Frontal cortex (tissue), 4 donors: ENCODE measurements around the gene CNPY2. TPM values are rescaled to one million over a fixed set of nuclear protein-coding genes. Genes with fewer than 3 reads are reported as not detected.
A peak's percentile ranks its signal among the peaks of the same experiment; 100 is the strongest.
"Not testable (repeated sequence)": the region's sequence is repeated elsewhere in the genome, so short reads cannot be mapped to it uniquely, and the experiment has no call there.

Experiments used
- DNase-seq, 2 donors: peaks; one replicate each; pipeline ENCODE4 v3.0.0; 2012; ENCODE audit warnings: low spot score in 2 of 2
- FAIRE-seq: peaks from 2 replicates; lab custom pipeline; 2012; peaks lifted over from hg19 to GRCh38; lab: Jason Lieb, UNC
- total RNA-seq: library from RNA; depleted of rRNA; stranded (reverse); fragments of >200 nt; gene quantifications from one replicate; pipeline ENCODE4 v1.2.3, GENCODE V29; 2014
- donor health status: control.
- donor health status: control.
- donor health status: control.

CNPY2 gene
- total RNA-seq, 1 donor from 2014 or later: 42.8 TPM

DNA sequence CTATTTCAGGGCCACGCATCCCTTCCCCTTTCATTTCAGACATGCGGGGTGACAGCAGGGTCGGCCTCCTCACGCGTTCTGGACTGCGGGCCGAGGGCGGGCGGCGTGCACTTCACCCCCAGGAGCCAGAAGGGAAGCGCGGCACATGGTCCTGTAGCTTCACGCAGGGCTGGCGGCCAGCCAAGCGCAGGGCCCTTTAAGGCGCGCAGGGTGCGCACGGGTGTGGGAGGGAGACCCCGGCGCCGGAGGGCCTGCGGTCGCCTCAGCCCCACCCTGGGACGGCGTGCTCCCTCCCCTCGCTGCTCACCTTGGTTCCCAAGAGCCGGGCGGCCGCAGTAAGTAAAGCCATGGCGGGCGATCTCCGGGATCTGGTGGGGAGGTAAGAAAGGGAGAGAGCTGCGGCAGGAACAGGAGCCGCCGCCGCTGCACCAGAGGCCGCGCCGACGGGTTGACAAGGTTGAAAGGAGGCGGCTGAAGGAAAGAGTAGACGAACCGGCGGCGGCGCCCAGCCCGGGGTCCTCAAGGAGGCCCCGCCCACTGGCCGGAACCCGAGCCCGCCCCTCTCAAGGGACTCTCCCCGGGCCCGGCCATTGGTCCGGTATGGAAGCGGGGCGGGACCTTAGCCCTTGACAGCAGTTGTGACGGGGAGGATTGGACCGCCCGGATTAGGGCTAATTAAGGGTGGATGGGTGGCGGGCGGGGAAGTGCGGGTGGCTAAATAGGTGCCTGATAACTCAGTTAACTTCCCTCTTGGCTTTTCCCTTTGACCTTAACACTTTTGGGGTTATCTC lies 15.7 kb downstream of the CNPY2 start, which contains the start of gene CS:
CS (minus strand) TSS at position 478 of the 791 bp plus-strand sequence; CDS start at position 349, 129 bp downstream.
- FAIRE-seq: peak; percentile 52

GRCh38 chr12:56299308-56299852 lies 16.4 kb downstream of the CNPY2 start:
- no peak for FAIRE-seq
- DNase-seq: no peak

More for the DNA sequence above, 15.7 kb downstream of the CNPY2 start, which contains the start of gene CS:
- DNase-seq: peak; percentile 89 to 94

DNA sequence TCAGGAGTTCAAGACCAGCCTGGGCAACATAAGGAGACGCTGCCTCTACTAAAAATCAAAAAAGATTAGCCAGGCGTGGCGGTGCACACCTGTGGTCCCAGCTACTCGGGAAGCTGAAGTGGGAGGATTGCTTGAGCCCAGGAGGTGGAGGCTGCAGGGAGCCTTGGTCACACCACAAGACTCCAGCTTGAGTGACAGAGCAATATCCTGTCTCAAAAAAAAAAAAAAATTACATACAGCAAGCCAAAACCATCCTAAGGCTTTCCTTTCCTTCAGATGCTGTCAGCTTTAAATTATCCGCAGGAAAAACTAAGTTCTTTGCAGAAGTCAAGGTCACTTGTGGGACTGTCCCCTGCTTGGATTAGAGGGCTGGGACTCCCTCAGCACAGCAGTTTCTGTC lies 17.0 kb downstream of the CNPY2 start:
- FAIRE-seq (no peak), DNase-seq (no peak)

DNA sequence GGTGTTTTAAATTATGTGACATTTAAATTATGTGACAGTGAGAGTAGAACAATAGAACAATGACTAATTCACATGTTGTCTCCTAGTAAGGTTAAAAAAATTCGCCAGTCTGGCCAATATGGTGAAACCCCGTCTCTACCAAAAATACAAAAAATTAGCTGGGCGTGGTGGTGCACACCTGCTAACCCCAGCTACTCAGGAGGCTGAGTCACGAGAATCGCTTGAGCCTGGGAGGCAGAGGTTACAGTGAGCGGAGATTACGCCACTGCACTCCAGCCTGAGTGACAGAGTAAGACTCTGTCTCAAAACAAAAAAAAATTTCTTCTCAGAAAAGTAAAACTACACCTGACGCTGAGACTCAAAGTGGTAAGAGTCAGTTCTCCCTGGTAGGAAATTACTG lies 18.4 kb downstream of the CNPY2 start:
- FAIRE-seq (no peak), DNase-seq (no peak)

DNA sequence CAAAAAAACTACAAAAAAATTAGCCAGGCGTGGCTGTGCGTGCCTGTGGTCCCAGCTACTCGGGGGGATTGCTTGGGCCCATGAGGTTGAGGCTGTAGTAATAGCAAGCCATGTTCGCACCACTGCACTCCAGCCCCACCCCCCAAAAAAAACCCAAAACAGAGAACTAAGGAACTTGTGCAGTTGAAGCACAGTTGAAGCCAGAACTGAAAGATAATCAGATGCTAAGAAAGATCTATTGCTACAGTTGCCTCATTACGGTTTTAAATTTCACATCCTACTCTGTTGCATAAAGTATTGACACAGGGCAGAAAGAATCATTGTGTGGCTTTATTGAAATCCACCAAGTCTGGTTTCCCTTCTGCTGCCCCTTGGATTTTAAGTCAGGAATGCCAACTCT lies 19.5 kb downstream of the CNPY2 start:
- FAIRE-seq: no peak
- DNase-seq: no peak

DNA sequence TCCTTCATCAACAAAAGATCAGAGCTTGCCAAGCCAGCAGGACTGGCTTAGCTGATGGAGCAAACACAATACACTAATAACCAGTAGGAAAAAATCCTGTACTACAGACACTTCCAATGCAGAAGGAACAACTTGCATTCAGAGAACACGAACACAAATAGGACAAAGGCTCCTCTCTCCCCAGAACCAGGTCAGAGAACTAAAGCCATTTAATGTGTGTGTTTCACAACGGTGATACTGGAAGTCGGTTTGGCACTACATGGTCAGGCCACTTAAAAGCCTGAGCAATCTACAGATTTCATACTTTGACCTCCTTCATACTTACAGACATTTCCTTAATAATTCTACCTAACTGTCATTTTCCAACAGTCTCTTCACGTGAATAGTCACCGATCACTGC lies 22.0 kb downstream of the CNPY2 start:
- FAIRE-seq (no peak), DNase-seq (no peak)

GRCh38 chr12:56288705-56289387 lies 26.9 kb downstream of the CNPY2 start:
- no peak for FAIRE-seq

DNA sequence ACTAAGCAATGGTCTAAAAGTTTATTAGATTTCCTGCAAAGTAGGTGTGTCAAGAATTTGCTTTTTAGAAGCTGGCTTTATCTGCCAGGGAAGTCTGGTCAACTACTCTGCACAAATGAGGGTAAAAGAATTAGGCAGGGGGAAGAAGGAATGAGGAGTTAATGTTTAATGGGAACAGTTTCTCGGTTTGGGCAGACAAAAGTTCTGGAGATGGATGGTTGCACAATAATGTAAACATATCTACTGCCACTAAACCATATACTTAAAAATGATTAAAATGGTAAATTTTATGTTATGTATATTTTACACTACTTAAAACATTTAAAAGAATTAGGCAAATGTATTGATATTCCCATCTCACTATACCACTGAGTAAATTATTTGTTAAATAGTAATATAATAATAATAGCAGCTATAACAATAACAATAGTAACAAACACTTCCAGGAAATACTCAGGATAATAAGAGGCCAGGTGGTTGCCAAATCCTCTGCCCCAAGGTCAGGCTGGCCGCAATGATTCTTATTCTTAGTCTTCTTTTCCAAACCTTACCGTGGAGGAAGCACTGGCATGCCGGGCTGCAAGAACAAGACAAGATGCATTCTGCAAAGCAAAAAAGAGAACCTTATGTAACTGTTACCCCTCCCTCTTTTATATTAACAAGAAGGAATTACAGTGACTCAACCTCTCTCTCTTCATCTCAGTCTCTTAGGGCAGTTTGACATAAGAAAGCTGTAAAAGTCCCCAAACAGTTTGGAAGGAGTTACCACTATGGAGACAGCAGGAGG lies 29.6 kb downstream of the CNPY2 start:
- DNase-seq (no peak), FAIRE-seq (no peak)

More at GRCh38 chr12:56288705-56289387, 26.9 kb downstream of the CNPY2 start:
- no peak for DNase-seq

GRCh38 chr12:56284263-56284662 lies 31.5 kb downstream of the CNPY2 start:
- not testable (repeated sequence) for FAIRE-seq, DNase-seq

GRCh38 chr12:56282579-56282978 lies 33.2 kb downstream of the CNPY2 start:
- FAIRE-seq (no peak), DNase-seq (no peak)

- DNase-seq (no peak), FAIRE-seq (no peak)
These were observed 33.8 kb downstream of the CNPY2 start for GRCh38 chr12:56282030-56282429.

GRCh38 chr12:56280849-56281248 lies 34.9 kb downstream of the CNPY2 start:
- DNase-seq: no peak
- FAIRE-seq: no peak

- FAIRE-seq: no peak
- DNase-seq: no peak
These were observed 36.9 kb downstream of the CNPY2 start for GRCh38 chr12:56278905-56279304.

DNA sequence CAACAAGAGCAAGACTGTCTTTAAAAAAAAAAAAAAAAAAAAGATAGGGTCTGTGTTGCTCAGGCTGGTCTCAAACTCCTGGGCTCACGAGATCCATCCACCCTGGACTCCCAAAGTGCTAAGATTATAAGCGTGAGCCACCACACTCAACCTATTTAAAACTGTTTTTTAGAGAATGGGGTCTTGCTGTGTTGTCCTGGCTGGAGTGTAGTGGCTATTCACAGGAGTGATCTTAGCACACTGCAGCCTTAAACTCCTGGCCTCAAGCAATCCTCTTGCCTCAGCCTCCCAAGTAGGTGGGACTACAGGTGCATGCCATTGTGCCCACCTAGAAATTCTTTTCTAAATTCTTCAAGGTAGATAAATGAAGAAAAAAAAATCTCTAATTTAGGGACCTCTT lies 41.5 kb downstream of the CNPY2 start:
- FAIRE-seq: no peak
- no peak for DNase-seq

DNA sequence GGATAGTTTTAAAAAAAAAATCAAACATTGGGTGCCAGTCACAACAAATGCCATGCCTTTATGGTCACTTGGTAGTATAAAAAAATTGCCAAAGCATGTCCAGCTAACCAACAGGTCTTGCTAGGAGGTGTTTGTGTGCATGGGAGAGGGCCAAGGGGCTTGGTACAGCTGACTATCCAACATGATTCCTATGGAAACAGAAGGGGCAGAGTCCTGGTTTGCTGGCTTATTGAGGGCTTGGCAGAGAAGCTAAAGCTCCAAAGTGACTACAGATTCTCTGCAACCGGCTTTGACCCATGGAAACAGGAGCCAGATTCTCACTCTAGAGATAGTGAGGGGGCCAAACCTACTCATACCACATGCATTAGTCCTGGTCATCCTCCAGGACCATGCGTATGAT lies 43.3 kb downstream of the CNPY2 start:
- FAIRE-seq, DNase-seq: not testable (repeated sequence)

- DNase-seq (no peak), FAIRE-seq (no peak)
These were observed 44.8 kb downstream of the CNPY2 start for GRCh38 chr12:56271031-56271430.

GRCh38 chr12:56267443-56268071 lies 48.2 kb downstream of the CNPY2 start:
- FAIRE-seq: no peak

GRCh38 chr12:56266693-56267442 lies 48.9 kb downstream of the CNPY2 start, which contains the start of gene COQ10A:
Gene COQ10A (plus strand): TSS chr12:56266942. CDS start chr12:56267119, 177 bp downstream.
- DNase-seq: peak; percentile 85 to 91
- no peak for FAIRE-seq

More at GRCh38 chr12:56267443-56268071, 48.2 kb downstream of the CNPY2 start:
- DNase-seq: peak in 1 of 2 donors; percentile 26
